Testis (tissue), 2 donors: ENCODE measurements around the gene CHST8.

Experiments used
- POLR2A ChIP-seq: fragments of 450-650 bp; IDR thresholded peaks from one replicate; pipeline ENCODE4 v1.6.1; 2017; ENCODE audit warnings: antibody characterized with exemption, mild to moderate bottlenecking, moderate library complexity
- TF ChIP-seq, protein P1 (sequence below), 3 experiments: fragments of 450-650 bp in 2 of 3; fragments of 200-600 bp in 1 of 3; sonication (generic) in 1 of 3; IDR thresholded peaks; one replicate each; pipeline ENCODE4 v1.5.1; 2016 to 2019; ENCODE audit warnings: antibody characterized with exemption in 3 of 3, mild to moderate bottlenecking in 2 of 3, moderate library complexity in 1 of 3

DNA sequence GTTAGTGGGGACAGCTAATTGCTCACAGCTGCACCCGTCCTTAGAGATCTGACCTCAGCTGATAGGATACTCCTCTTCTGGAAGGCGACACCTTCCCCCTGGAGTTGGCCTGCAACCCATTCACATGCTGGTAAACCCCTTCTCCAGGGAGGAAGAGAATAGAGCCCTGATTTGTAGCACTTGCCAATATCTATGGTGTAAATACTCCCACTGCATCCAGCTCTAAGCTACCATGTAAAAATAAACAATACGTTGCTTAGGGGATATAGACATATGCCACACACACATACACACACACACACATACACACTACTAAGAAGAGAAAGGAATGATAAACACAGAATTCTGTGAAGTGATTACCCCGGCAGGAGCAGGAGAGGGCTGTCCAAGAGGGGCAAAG is 125.5 kb downstream of the CHST8 start:
- TF ChIP-seq, protein P1, sequence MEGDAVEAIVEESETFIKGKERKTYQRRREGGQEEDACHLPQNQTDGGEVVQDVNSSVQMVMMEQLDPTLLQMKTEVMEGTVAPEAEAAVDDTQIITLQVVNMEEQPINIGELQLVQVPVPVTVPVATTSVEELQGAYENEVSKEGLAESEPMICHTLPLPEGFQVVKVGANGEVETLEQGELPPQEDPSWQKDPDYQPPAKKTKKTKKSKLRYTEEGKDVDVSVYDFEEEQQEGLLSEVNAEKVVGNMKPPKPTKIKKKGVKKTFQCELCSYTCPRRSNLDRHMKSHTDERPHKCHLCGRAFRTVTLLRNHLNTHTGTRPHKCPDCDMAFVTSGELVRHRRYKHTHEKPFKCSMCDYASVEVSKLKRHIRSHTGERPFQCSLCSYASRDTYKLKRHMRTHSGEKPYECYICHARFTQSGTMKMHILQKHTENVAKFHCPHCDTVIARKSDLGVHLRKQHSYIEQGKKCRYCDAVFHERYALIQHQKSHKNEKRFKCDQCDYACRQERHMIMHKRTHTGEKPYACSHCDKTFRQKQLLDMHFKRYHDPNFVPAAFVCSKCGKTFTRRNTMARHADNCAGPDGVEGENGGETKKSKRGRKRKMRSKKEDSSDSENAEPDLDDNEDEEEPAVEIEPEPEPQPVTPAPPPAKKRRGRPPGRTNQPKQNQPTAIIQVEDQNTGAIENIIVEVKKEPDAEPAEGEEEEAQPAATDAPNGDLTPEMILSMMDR (IDR thresholded peaks at IDR 0.05), result no peak
- TF ChIP-seq POLR2A, result no peak
